Stimulated activated CD4-positive, alpha-beta T cell treated with anti-CD3 and anti-CD28 coated beads, Interleukin-1b, Interleukin-23, amount 100 ng/mL, for 1 hour (primary cell): ENCODE data around the gene AMPD3.

ENCODE experiments used
- DNase-seq, 2 donors: peaks; one replicate each; pipeline ENCODE4 v3.0.0-alpha.2; 2020; ENCODE audit warnings: low read depth in 2 of 2

AMPD3 gene

DNA sequence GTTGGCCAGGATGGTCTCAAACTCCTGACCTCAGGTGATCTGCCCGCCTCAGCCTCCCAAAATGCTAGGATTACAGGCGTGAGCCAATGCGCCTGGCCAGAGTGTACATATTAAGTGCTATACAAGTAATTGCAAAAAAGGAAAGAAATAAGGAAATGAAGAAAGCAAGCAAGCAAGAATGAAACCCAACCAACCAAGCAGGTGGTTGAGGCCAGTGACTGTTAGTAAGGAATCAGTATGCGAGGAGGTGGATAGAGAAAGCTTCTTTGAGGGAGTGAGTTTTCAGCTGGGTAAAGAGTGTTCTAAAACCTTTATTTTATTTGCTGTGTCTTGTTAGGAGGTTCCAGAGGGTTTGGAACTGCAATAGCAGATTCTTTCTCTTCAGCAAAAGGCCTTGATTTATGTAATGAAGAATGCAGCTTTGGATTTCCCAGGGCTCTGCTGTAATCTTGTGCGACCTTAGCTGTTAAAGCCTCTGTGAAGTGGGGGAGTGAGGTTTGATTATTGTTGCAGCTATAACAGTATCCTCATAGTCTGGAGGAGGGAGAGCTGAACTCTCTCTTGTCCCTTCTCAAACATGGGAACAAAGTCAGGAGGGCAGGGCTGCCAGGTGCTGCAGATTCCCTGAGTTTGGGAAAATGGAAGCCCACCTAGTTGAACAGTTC lies 5.7 kb downstream of the AMPD3 start:
- no peak for DNase-seq

DNA sequence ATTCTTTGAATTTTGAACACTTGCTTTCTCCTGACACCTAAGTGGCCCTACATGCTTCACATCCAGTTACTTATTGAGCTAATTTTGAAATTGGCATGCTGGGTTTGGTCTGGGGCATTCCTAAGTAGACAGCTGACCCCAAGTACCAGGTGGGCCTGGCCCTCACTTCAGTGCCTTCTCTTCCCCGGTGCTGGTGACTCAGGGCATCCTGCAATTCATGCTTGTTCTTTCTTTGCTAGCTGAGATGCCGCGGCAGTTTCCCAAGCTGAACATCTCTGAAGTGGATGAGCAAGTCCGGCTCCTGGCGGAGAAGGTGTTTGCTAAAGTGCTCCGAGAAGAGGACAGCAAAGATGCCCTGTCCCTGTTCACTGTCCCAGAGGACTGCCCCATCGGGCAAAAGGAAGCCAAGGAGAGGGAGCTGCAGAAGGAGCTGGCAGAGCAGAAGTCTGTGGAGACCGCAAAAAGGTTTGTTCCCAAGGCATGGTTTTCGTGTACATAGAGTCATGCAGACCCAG lies 6.3 kb downstream of the AMPD3 start:
- DNase-seq: no peak

DNA sequence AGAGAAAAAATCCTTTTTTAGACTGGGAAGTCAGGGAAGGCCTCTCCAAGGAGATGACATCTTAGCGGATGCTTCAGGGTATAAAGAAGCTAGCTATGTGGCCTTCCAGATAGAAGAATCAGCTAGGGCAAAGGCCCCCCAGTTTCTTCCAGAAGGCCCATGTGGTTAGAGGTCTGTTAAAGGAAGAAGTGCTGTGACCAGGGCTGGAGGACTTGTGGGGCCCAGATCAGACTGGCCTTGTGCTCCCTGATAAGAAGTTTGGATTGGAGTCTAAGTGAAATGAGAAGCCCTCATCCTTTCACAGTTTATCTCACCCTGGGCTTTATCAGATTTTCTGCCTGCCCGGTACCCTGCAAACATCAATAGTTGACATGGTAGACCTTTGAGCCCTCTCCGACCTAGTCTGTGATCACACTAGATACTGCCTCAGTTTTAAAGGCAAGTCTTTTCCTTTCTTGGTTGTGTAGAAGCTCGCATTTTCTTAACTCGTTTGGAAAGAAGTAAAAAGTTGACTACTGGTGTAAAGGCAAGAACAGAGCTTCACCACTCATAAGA lies 7.8 kb downstream of the AMPD3 start:
- no peak for DNase-seq

DNA sequence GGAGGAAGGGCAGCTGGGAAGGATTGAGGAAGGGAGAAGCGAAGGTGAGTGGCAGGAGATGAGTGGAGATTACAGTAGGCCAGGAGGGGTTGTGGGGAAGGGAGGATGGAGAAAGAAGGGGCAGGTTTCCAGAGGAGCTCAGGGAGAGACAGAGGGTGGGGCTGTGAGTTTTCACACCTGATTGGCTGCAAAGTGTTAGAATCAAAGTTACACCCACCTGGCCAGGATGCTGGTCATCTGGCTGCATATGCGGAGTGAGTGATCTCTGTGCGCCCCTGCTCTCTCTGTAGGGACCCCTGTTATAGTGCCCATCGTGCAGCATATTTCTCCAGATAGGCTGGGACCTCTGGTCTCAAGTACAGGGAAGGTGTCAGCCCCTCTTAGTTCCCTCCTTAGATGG lies 18.3 kb downstream of the AMPD3 start:
- DNase-seq: no peak

DNA sequence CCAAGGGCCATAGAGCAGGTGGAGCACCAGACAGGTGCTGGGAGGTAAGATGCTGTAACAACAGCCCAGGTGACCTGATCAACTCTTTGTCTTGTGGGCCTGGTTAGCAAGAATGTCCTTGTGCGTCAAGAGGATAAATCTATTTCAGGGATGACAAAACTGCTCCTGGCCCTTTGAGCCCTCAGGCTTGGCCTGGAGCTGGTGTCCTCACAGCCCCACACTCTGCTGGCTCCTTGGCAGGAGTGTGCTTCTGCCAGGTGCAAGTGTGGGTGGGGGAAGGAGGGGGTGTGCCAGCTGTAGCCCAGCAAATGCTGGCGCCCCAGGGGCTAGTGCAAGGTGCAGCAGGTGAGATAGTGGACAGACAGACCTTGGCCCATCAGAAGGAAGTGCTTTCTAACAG lies 19.5 kb downstream of the AMPD3 start:
- no peak for DNase-seq

DNA sequence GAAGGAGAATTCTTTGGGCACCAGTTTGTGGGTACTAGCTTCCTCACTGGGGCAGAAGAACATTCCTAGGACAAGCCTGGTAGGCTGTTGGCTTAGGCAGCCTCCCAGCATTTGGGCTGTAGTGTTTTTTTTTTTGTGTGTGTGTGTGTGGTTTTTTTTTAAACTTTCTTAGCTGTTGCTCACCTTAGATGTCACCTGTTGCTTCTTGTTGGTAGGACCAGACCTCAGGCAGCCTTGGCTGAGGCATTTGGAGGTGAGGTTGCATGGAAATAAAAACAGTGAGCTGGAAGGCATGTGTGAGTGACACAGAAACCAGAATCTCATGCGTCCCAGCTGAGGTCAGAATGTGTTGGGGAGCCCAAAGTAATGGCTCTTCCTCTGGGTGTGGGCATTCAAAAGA lies 21.3 kb downstream of the AMPD3 start:
- no peak for DNase-seq

DNA sequence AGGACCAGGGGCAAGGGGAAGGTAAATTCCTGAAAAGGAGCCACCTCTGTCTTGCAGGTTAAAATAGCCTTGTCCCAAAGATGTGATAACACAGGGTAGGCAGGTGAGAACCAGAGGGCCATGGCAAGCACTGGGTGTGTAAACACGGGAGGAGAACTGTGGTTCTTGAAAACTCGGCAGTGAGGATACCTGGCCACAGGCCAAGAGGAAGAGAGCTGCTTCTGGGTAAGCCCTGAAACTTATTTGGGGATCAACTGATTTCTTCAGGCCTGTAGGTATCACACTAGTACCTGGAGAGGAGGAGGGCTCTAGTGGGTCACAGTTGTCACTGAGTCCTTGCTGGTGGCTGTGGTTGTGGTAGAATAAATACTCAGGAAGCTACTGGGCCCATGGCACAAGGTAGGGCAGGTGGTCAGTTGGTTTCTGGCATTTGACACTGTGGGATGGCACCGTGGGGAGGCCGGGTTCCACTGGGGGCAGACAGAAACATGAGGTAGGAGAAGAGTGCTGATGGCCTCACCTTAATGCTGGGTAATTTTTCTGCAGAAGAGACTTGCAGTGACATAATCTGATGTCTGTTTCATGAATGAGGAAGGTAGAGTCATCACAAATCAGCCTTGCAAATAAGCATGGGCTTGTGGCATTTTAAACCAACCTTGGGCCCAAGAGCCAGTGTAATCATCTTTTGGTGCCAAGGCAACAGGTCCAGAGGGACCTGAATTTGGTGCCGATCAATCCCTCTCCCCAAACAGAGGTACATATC lies 22.0 kb downstream of the AMPD3 start:
- no peak for DNase-seq

DNA sequence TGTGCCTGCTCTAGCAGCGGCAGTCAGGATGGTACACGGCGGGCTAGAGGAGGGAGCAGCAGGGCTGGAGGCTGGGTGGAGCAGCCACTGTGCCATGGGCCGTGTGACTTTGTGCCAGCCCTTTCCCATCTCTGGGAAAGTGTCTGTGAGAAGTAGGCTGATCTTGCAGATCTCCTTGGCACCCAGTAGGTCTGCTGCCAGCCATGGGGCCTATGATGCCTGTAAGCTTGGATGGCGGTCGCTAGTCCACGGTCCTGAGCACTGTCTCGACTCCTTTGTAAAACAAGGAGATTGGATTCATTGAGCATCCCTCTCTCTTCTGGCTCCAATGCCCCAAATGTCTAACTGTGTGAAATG lies 22.6 kb downstream of the AMPD3 start:
- no peak for DNase-seq

DNA sequence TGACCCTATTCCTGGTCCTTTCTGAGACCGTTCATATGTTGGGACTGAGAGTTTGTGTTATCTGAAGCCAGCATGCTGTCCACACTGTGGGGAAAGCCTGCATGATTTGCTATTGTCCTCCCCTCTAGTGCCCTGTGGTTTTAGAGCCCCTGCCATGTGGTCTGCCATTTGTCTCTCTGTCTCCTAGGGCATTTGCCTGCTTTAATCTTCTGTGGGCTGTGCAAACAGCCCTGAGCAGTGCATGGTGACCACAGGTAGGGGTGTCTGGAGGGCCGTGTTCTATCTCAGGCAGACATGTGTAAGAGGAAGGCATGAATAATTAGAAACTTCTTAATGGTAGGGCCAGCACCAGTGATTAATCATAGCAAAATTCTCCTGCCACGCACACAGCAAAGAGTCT lies 23.0 kb downstream of the AMPD3 start:
- no peak for DNase-seq

DNA sequence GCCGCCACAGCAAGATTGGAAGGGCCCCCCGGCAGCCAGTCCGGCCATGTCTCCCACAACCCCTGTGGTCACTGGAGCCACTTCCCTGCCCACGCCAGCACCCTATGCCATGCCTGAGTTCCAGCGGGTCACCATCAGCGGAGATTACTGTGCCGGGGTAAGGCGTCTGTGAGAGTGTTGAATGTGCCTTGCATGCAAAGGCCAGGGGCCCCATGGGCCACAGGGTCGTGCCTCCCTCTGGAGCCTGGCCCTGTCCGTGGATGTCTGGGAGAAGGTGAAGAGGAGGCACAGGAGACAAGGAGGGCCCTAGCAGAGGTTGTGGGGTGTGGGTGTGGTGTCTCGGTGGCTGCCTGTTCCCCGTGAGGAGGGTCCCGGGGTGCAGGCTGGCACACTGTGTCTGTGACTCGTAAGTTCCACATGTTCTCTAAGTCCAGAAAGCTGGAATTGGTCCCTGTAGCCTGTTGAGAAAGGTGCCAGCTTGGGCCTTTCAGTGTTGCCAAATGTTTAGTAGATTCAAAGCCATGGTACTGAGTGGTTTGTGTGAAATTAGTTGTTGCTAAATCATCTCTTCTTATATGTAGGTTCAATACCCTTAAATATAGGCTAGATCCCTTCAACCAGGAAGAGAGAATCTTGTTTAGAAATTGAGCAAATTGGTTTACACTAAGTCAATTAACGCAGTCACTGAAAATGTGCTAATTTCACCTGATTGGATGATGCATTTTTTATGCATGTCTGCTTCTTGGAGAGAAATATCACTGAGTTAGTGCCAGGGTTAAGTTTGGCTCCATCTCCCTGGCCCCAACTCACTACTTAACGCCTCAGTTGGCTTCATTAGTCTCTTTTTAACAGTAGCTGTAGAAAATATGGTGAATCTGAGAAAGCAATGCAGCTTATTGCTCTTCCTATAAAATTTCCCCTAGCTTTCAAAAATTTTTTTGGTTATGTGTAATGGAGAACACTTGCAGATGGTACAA lies 23.8 kb downstream of the AMPD3 start:
- no peak for DNase-seq

DNA sequence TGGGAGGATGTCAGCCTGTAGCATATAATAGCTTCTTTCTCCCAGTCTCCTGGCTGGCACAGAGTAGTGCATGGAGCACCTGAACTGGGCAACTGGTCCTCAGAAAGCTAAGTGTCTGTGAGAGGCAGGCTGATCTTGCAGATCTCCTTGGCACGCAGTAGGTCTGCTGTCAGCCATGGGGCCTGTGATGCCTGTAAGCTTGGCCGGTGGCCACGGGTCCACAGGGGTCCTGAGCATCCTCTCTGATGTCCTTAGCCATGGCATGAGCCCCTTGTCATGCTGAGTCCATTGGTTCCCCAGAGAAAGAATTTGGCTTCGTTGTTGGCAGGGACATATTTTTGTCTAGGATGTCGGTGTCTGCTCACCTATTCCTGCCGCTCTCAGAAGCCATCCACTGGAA lies 25.0 kb downstream of the AMPD3 start:
- DNase-seq: no peak

DNA sequence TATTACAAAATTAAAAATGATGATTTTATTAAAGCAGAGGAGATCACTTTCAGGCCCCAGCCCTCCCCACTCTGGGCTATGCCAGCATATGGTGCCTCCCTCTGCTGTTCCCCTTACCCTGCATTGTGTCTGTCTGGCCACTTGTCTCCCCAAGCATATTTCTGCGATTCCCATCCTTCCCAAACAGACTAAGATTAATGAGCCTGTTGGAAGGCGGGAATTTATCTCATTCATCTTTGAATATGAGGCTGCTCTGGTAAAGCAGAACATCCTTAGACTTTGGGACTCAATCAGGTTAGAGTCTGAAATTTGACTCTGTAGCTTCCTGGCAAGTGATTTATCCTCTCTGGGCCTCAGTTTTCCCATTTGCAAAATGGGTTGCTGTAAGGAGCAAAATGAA lies 25.7 kb downstream of the AMPD3 start:
- DNase-seq: no peak

DNA sequence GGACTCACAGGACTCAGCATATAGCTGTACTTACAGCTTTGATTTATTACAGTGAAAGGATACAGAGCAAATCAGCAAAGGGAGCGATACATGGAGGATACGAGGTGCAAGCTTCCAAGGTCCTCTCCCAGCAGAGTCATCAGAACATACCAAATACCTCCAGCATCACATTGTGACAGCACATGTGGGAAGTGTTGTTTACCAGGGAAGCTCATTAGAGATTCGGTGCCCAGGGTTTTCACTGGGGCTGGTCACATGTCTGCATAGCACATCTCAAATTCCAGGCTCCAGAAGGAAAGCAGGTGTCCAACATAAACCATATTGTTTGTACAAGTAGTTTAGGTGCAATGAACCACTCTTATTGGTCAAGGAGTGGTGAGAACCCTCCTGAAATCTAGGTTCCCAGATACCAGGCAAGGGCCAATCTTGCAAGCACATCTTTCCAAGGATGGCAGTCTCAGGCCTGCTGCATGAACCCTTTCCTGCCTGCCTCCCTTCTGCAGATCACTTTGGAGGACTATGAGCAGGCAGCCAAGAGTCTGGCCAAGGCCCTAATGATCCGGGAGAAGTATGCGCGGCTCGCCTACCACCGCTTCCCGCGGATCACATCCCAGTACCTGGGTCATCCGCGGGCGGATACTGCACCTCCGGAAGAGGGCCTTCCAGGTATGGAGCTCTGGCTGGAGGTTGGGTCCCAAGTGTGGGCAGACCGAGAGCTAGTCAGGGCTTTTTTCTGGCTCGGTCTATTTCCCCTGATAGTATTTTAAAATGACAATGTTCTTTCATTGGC lies 26.7 kb downstream of the AMPD3 start:
- no peak for DNase-seq

DNA sequence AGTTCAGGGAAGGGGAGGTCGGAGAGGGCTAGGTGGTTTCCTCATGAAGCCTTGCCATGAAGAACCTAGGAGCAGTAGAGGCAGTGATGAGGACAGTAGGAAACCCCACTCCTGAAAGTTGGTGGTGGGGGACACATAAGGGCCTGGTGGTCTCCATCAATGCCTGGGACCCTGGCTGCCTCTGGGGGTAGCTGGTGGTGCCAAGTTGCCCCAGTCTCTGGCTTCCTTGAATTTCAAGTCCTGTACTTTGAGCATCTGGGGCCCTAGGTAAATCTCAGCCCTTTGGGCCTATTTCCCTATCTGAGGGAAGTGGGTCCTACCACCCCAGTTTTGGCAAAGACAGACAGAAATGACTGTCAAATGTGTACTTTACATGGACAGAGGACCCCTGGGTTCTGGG lies 28.1 kb downstream of the AMPD3 start:
- no peak for DNase-seq

DNA sequence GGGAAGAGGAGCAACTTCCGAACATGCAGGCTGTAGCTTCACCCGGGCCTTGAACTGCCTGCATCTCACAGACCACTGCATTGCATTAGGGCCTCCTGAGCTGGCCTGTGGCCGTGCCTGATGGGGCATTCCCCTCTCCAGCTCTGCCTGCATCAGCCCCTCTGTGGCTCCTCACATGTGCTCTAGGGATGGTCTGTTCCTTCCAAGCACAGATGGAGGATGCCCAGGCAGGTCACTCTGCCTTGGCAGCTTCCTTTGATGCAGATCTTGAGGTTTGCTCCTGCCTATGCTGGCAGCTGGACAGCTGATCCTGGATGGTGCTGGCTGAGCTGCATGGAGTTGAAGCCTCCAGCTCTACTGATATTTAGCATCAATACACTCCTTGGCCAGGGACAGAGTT lies 28.5 kb downstream of the AMPD3 start:
- no peak for DNase-seq

DNA sequence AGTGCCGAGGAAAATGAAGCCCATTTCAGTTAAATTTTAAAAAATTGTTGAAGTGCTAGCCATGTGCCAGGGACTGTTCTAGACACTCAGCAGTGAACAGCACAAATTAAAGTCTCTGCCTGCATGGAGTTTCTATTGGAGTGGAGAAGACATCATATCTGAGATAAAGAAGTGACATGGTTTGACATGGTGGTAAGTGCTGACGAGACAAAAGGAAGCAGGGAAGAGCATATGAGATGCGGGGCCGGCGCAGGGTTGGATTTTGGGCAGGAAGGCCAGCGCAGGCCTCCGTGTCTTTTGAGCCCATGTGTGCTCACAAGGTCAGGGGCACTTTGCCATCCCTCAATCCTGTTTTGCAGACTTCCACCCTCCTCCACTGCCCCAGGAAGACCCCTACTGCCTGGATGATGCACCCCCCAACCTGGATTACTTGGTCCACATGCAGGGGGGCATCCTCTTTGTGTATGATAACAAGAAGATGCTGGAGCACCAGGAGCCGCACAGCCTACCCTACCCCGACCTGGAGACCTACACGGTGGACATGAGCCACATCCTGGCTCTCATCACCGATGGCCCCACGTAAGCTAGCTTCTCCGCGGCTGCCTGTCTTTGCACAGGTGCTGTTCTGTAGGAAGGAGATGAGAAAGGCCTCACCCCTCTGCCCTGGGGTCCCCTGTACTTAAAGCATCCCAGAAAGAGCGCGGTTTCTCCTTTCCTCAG lies 29.6 kb downstream of the AMPD3 start:
- DNase-seq: no peak

DNA sequence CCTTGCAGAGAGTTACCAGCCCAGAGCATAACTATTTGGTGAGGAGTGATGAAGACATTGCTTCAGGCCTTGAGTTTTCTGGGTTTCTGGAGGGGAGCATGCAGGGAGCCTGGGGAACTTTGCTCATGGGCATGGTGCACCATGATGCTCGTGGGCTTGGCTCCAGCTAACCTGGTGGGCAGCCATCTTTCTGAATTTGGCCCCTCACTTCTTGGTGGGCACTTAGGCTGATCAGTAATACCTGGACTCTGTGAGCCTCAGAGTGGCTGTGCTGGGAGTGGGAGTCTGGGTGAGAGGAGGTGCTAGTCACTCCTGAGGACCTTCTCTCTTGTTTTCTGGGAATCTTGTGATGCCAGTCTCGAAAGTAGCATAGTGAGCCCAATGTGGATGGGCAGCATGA lies 30.6 kb downstream of the AMPD3 start:
- DNase-seq: no peak

DNA sequence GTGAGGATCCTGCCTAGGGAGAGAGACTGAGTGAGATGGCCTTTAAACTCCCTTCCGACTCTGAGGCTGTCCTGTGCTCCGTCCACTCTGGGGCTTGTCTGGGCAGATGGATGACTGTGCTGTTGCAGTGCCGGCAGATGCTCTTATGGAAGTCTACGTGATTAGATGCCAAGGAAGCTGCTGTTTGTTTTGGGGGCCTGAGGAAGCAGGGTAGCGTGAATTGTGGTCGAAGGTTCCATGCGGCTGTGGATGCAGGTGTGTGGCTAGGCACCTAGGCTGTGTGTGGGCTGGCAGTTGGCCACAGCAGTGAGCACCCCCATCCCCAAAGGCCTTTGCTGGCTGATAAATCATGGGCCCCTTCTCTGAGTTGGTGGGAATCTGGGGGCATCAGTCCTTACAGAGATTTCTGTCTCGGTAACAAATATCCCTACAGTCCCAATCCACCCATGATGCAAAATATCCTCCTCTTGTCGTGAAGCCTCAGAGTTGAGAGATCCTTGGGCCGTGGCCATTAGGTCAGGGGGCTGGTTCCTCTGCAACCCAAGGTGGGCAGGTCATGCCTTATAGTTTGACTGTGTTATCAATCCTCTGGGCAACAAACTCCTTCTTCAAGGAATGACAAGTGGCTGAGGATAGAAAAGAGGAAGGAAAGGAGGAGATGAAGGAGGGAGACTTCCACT lies 31.2 kb downstream of the AMPD3 start:
- no peak for DNase-seq

DNA sequence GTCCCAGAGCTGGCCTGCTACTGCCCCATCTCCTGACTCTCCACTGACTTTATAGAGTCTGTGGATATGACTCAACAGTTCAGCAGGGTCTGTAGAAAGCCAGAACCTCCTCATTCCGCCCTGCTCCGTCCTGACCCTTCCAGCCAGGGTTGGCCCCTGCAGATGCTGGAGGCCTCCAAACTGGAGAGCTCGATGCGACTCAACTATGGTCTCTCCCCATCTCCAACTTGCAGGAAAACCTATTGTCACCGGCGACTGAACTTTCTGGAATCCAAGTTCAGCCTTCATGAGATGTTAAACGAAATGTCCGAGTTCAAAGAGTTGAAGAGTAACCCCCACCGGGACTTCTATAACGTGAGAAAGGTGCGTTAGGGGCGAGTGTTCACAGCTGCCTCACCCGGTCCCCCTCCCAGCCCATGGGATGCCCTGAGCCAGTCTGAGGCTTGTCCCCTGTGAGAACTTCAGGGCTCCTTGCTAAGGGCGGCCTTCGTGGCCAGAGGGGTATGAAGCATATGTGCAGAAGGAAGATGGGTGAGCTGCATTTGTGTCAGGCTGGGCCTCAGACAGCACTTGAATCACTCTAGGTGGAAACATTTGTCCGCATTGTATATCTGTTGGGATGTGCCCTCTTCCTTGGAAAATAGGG lies 32.1 kb downstream of the AMPD3 start:
- DNase-seq: no peak
